GM12878 (cell line): Measurements from ENCODE around the gene SARS1.

ENCODE experiments used
- BHLHE40 ChIP-seq, 2 experiments: fragments of 450-650 bp in 1 of 2; IDR thresholded peaks; 2 replicates each; pipeline ENCODE4 v1.6.1; 2011 to 2017; ENCODE audit warnings: low read depth in 2 of 2, borderline replicate concordance in 1 of 2, improper control_type of control experiment in 1 of 2, low read length in 1 of 2, mild to moderate bottlenecking in 1 of 2
- CBX5 ChIP-seq: sonication (generic); IDR thresholded peaks from 2 replicates; pipeline ENCODE4 v1.6.1; 2016; ENCODE audit warnings: low read depth, moderate library complexity, mild to moderate bottlenecking, inconsistent platforms
- CTCF ChIP-seq, 3 experiments: IDR thresholded peaks in 2 of 3; conservative IDR thresholded peaks in 1 of 3; 2 replicates each; pipeline ENCODE4 v1.5.1; 2011; ENCODE audit warnings: low read depth in 3 of 3, low read length in 3 of 3, mild to moderate bottlenecking in 3 of 3, control low read depth in 2 of 3, moderate library complexity in 2 of 3, inconsistent platforms in 1 of 3, mixed read lengths in 1 of 3; ENCODE audit not compliant: control insufficient read depth in 2 of 3, insufficient read depth in 1 of 3; ENCODE audit errors: extremely low read depth in 1 of 3
- E2F4 ChIP-seq: IDR thresholded peaks from 2 replicates; pipeline ENCODE4 v1.6.1; 2012; ENCODE audit warnings: low read depth, low read length, improper control_type of control experiment
- EZH2 ChIP-seq: IDR thresholded peaks from 2 replicates; pipeline ENCODE4 v1.6.1; 2012; ENCODE audit warnings: low read depth, mild to moderate bottlenecking, control low read depth, inconsistent platforms, low read length, borderline replicate concordance; ENCODE audit not compliant: control insufficient read depth
- MTA2 ChIP-seq: fragments of 450-650 bp; IDR thresholded peaks from 2 replicates; pipeline ENCODE4 v1.6.1; 2016; ENCODE audit warnings: low read depth, mild to moderate bottlenecking, moderate library complexity
- NFYB ChIP-seq: IDR thresholded peaks from 2 replicates; pipeline ENCODE4 v1.6.1; 2011; ENCODE audit warnings: low read depth, mild to moderate bottlenecking, low read length, improper control_type of control experiment, moderate library complexity; ENCODE audit not compliant: insufficient read depth
- YY1 ChIP-seq: IDR thresholded peaks from 2 replicates; pipeline ENCODE4 v1.6.1; 2011; ENCODE audit warnings: low read depth, mild to moderate bottlenecking, low read length

- no peak for TF ChIP-seq YY1
- TF ChIP-seq CTCF (IDR thresholded peaks at IDR 0.05 in 2 of 3, conservative IDR thresholded peaks at IDR 0.05 in 1 of 3; ENCODE audit: control insufficient read depth in 2 of 3, extremely low read depth in 1 of 3, insufficient read depth in 1 of 3, low read depth in 3 of 3, low read length in 3 of 3): no peak
- no peak for TF ChIP-seq EZH2
- no peak for TF ChIP-seq MTA2
- no peak for TF ChIP-seq CBX5
- no peak for TF ChIP-seq NFYB
- TF ChIP-seq E2F4: no peak
- no peak for TF ChIP-seq BHLHE40 (IDR thresholded peaks at IDR 0.05; ENCODE audit: borderline replicate concordance in 1 of 2, low read depth in 2 of 2, low read length in 1 of 2)
These were observed 15.5 kb upstream of the SARS1 start for GRCh38 chr1:109198043-109198695.
